Measurements from ENCODE around the gene AQP10.
"Not testable (repeated sequence)": the region's sequence is repeated elsewhere in the genome, so short reads cannot be mapped to it uniquely, and the experiment has no call there.

- TF ChIP-seq EZH2 (IDR thresholded peaks at IDR 0.05); POLR2AphosphoS5 (IDR thresholded peaks at IDR 0.05; ENCODE audit: borderline replicate concordance, low read depth, low read length); FOXP2 (optimal IDR thresholded peaks at IDR 0.05; ENCODE audit: control extremely low read depth, extremely low read length, insufficient read depth): not testable (repeated sequence)
Observed at GRCh38 chr1:154373777-154374357, 53.0 kb downstream of the AQP10 start.

All from SK-N-MC (cell line).